ENCODE measurements around the gene PLAAT2.
"Not testable (repeated sequence)": the region's sequence is repeated elsewhere in the genome, so short reads cannot be mapped to it uniquely, and the experiment has no call there.

Gene PLAAT2

GRCh38 chr11:63549411-63549810, 13.8 kb downstream of the PLAAT2 start:
- no peak for DNase-seq (ENCODE audit: low read depth in 2 of 2)

GRCh38 chr11:63548178-63548577, 15.0 kb downstream of the PLAAT2 start:
- DNase-seq (ENCODE audit: low read depth in 2 of 2) = no peak

GRCh38 chr11:63547061-63547460, 16.1 kb downstream of the PLAAT2 start:
- DNase-seq (ENCODE audit: low read depth in 2 of 2) = no peak

GRCh38 chr11:63543711-63544110, 19.5 kb downstream of the PLAAT2 start:
- no peak for DNase-seq (ENCODE audit: low read depth in 2 of 2)

- DNase-seq (ENCODE audit: low read depth in 2 of 2) = not testable (repeated sequence)
Observed at GRCh38 chr11:63542506-63542905, 20.7 kb downstream of the PLAAT2 start.

- DNase-seq (ENCODE audit: low read depth in 2 of 2) = no peak
Observed at GRCh38 chr11:63537293-63538101, 25.7 kb downstream of the PLAAT2 start.

- DNase-seq (ENCODE audit: low read depth in 2 of 2) = no peak
Observed at GRCh38 chr11:63536669-63537292, 26.4 kb downstream of the PLAAT2 start, which contains the start of gene PLAAT4. Gene PLAAT4 (plus strand): TSS chr11:63536808. CDS start chr11:63536869, 61 bp downstream.

- DNase-seq (ENCODE audit: low read depth in 2 of 2) = no peak
Observed at GRCh38 chr11:63535734-63536133, 27.4 kb downstream of the PLAAT2 start.

- DNase-seq (ENCODE audit: low read depth in 2 of 2) = no peak
Observed at GRCh38 chr11:63534895-63535461, 28.2 kb downstream of the PLAAT2 start.

GRCh38 chr11:63534076-63534475, 29.1 kb downstream of the PLAAT2 start:
- no peak for DNase-seq (ENCODE audit: low read depth in 2 of 2)

GRCh38 chr11:63532799-63533475, 30.2 kb downstream of the PLAAT2 start:
- no peak for DNase-seq (ENCODE audit: low read depth in 2 of 2)

- DNase-seq (ENCODE audit: low read depth in 2 of 2) = no peak
Observed at GRCh38 chr11:63532117-63532516, 31.1 kb downstream of the PLAAT2 start.

- not testable (repeated sequence) for DNase-seq (ENCODE audit: low read depth in 2 of 2)
Observed at GRCh38 chr11:63531074-63531792, 31.9 kb downstream of the PLAAT2 start.

- DNase-seq (ENCODE audit: low read depth in 2 of 2) = no peak
Observed at GRCh38 chr11:63530021-63530420, 33.2 kb downstream of the PLAAT2 start.

- not testable (repeated sequence) for DNase-seq (ENCODE audit: low read depth in 2 of 2)
Observed at GRCh38 chr11:63529373-63529772, 33.8 kb downstream of the PLAAT2 start.

GRCh38 chr11:63528729-63529278, 34.4 kb downstream of the PLAAT2 start:
- DNase-seq (ENCODE audit: low read depth in 2 of 2) = not testable (repeated sequence)

GRCh38 chr11:63528156-63528555, 35.0 kb downstream of the PLAAT2 start:
- DNase-seq (ENCODE audit: low read depth in 2 of 2) = not testable (repeated sequence)

- no peak for DNase-seq (ENCODE audit: low read depth in 2 of 2)
Observed at GRCh38 chr11:63527667-63528066, 35.5 kb downstream of the PLAAT2 start.

GRCh38 chr11:63523151-63523550, 40.0 kb downstream of the PLAAT2 start:
- no peak for DNase-seq (ENCODE audit: low read depth in 2 of 2)

GRCh38 chr11:63521896-63522295, 41.3 kb downstream of the PLAAT2 start:
- no peak for DNase-seq (ENCODE audit: low read depth in 2 of 2)

GRCh38 chr11:63520606-63521170, 42.5 kb downstream of the PLAAT2 start:
- DNase-seq (ENCODE audit: low read depth in 2 of 2) = no peak
